GM19397 (cell line): Measurements from ENCODE around the gene MZT2A.
A peak's percentile ranks its signal among the peaks of the same experiment; 100 is the strongest.
"Not testable (repeated sequence)": the region's sequence is repeated elsewhere in the genome, so short reads cannot be mapped to it uniquely, and the experiment has no call there.

Experiments used
- ATAC-seq: cut with Tn5 transposase; IDR thresholded peaks from one replicate; pipeline ENCODE4 v1.9.1; 2021; ENCODE audit warnings: mild to moderate bottlenecking, moderate library complexity; ENCODE audit not compliant: unreplicated experiment

MZT2A gene

DNA sequence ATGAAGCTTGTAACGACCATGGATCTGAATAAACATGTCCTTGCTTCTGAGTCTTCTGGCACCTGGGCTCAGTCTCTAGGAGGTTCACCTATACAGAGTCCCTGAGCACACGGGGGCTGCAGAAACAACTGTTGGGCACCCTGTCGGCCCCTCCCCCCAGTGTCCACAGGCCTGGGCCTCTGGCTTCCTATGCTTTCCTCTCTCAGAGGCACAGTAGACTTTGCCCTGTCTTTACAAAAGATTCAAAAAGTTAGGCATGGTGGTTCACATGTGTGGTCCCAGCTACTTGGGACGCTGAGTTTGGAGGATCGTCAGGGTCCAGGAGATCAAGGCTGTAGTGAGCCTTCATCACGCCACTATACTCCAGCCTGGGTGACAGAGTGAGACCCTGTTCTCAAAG lies 29.3 kb upstream of the MZT2A start:
- ATAC-seq = not testable (repeated sequence)

DNA sequence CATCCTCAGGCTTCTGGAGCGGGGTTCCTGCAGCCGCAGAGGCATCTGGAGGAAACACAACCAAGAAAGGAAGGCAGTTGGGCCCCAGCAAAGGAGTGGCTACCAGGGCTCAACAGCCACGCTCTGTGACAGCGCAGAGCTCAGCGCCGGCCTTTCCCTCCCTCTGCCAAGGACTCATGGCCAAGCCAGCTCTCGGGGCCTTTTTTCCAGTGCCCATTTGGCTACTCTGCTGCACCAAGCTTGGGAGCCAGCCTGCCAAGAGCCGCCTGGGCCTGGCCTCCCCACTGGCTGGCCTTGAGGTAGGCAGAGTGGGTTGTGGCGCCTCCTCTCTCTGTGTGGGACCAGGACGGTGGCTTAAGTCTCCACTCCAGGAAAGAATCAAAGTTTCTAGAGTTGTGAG lies 28.3 kb upstream of the MZT2A start:
- no peak for ATAC-seq

DNA sequence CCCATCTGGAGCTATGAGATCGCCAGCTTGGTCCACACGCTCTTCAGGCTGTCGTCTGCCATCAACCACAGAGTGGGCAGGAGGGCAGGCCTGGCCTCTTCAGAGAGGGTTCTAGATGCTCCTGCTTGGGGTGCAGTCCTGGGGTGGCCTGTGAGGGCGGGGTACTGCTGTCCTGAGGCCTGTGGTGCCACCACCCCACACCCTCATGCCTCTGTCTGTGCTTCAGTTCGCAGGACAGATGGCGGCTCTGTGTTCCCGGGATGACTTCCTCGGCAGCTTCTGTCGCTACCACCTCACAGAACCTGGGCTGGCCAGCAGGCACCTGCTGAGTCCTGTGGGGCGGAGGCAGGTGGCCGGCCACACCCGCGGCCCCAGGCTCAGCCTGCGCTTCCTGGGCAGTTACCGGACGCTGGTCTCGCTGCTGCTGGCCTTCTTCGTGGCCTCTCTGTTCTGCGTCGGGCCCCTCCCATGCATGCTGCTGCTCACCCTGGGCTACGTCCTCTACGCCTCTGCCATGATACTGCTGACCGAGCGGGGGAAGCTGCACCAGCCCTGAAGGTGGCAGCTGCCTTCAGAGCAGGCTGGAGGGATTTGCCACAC lies 27.8 kb upstream of the MZT2A start:
- ATAC-seq = not testable (repeated sequence)

DNA sequence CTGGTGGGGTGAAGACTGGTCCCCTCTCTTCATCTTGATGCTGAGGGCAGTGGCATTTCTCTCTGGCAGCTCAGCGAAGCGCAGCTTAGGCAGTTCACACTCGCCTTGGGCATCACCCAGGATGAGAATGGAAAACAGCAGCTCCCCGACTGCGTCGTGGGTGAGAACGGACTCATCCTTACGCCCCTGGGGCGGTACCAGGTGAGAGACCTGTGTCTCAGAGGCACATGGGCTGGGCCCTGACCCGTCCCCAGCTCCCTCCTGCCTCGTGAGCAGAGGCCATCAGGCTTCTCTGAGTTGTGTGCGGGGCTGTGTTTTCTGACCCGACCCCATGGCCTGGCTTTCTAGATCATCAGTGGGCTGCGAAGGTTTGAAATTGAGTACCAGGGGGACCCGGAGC lies 27.3 kb upstream of the MZT2A start:
- ATAC-seq = no peak

DNA sequence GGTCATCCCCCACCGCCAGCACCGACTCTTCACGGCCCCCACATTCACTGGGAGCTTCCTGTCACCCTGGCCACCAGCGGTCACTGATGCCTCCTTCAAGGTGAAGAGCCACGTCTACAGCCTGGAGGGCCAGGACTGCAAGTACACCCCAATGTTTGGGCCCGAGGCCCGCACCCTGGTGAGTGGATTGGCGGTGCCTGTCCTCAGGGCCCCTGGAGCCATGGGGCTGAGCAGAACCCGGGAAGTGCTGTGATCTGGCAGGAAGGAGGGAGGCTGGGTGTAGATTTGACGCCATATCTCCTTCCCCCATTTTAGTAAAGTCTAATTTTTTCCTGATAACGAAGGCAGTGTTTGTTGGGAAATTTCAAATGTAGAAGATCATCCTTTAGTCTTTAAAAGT lies 26.3 kb upstream of the MZT2A start:
- not testable (repeated sequence) for ATAC-seq

DNA sequence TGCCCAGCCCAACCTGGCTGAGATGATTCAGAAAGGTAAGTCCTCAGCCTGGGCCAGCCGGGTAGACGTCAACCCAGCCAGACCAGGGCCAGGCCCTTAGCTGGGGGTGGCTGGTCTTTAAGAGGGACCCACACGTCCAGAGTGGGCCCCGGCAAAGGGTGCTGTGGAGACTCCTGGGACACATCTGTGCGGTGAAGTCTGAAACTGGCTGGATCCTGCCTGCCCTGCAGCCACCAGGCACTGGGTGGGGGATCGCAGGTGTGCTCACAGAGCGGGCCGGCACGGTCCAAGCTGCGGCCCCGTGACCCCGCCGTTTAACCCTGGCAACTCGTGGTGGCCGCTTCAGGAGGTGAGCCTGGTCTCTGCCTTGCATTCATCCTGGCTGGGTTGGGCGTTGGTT lies 25.7 kb upstream of the MZT2A start:
- ATAC-seq = not testable (repeated sequence)

DNA sequence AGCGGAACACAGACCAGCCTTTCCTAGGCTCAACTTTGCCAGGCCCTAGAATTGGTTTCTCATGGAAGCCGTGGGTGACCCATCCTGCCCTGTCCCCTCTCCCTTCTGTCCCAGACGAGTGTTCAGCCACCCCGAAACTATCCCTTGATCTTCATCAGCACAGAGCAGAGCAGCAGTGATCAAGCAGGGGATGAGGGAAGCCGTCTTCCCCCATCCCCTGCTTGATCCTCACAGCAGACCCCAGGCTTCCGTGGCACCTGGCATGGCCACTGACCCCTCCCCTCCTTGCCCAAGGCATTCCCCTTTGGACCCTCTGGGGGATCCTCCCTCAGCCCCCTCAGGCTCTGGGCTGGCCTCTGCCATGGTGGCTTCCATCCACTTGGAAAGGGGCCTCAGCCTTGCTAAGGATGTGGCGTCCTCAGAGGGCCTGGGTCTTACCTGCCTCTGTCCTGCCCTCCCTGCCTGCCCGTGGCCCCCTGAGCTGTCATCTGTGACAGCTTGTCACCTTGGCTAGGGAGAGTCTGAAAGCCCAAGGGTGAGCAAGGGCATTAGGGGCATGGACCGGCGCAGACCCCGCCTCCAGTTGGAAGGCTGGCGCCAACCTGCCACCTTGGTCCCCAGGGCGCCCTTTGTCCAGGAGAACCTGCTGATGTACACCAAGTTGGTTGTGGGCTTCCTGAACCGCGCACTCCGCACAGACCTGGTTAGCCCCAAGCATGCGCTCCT lies 25.1 kb upstream of the MZT2A start:
- no peak for ATAC-seq

DNA sequence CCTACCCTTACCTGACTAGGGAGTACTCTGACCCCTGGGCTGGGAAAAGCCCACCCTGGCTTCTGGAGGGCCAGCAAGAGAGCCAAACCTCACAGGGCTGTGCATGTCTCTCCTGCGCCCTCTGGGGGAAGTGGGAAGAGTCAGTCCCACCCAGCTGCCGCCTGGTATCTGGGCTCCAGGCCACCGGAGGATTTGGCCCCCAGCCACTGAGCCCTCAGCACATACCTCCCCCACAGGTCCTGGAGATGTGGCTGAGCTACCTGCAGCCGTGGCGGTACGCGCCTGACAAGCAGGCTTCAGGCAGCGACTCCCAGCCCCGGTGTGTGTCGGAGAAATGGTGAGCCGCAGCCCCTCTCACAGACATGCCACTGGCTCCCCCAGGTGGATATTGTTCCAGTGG lies 24.4 kb upstream of the MZT2A start:
- ATAC-seq = not testable (repeated sequence)

DNA sequence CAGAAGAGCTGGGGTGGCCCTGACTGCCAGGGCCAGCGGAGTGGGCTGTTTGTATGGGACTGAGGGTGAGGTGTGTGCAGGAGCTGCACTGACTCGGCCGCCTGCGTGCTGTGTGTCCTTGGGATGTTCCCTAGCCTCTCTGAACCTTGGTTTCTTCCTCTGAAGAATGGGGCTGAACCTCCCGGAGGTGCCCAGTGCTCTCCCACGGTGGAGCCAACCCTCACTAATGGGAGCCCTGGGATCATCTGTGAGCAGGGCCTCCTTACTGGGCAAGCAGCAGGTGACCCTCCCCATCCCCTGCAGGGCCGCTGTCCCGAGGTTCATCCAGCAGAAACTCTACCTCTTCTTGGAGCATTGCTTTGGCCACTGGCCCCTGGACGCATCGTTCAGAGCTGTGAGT lies 23.8 kb upstream of the MZT2A start:
- ATAC-seq = no peak

DNA sequence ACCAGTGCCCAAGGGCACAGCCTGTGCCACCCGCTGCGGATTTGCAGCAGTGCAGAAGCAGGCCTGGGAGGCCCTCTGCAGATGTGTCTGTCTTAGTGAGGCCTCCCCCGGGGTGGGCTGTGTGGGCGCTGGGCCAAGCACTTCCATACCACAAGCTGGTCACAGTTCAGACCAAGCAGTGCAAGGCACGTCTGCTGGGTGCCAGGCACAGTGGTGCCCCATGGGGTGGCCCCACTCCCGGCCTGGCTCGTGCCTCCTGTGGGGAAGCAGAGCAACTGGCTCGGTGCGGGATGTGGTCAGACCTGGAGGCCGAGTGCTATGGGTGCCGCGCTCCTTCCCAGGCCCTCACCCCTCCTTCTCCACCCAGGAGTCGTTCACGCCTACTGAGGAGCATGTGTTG lies 23.0 kb upstream of the MZT2A start:
- not testable (repeated sequence) for ATAC-seq

DNA sequence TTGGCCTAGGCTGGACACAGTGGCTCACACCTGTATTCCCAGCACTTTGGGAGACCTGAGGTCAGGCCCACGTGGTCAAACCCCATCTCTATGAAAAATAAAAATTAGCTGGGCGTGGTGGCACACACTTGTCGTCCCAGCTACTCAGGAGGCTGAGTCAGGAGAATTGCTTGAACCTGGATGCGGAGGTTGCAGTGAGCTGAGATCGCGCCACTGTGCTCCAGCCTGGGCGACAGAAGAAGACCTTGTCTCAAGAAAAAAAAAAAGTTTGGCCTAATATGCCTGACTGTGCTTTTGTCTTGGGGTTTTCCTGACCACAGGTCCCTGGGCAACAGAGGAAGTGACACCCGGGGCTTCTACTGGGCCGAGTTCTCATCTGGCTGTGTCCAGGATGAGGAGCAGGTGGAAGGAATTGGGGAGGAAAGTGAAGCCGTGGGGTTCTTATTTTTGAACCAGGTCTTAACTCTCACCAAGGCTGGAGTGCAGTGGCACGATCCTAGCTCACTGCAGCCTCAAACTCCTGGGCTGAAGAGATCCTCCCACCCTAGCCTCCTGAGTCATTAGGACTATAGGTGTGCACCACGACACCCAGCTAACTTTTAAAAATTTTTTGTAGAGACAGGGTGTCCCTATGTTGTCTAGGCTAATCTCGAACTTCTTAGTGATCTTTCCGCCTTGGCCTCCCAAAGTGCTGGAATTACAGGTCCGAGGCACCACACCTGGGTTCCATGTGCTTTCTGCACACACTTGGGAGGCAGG lies 22.4 kb upstream of the MZT2A start:
- ATAC-seq = peak; percentile 54

DNA sequence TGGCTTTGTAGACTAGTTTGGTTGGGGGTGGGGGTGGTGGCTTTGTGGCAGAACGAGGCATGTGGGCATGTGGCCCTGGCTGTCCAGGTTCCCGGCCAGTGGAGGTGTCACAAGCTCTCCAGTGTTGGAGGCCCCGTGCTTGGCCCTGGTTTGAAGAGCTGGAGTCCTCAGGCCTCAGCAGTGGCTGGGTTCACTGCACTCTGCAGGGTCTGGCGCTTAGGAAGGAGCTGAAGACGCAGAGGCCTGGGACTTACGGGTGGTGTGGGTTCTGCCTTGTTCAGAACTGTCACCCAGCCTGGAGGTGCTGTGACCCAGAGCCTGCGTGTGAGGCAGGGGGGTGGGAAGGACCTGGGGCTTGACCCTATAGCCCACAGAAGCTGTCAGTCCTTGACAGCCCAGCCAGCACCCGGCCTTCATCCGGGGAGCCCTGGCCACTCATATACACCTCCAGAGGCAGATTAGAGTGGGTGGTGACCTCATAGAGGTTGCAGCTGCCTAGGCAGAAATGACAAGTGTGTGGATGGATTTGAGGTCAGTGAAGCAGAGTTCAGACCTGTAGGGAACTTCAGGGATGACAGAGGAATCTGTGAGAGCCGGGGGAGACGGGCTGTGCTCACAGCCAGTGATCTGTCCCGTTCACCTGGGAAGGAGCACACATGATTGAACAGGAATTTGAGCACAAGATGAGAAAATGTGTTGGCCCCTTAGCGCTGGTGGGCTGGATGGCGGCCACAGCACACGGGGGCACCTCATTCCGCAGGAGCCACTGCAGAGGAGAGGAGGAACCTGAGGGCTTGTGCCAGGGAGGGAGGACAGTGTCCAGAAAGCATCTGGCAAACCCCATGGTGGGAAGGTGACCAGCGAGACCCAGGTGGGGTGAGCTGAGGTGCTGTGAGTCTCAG lies 20.0 kb upstream of the MZT2A start:
- ATAC-seq = not testable (repeated sequence)

DNA sequence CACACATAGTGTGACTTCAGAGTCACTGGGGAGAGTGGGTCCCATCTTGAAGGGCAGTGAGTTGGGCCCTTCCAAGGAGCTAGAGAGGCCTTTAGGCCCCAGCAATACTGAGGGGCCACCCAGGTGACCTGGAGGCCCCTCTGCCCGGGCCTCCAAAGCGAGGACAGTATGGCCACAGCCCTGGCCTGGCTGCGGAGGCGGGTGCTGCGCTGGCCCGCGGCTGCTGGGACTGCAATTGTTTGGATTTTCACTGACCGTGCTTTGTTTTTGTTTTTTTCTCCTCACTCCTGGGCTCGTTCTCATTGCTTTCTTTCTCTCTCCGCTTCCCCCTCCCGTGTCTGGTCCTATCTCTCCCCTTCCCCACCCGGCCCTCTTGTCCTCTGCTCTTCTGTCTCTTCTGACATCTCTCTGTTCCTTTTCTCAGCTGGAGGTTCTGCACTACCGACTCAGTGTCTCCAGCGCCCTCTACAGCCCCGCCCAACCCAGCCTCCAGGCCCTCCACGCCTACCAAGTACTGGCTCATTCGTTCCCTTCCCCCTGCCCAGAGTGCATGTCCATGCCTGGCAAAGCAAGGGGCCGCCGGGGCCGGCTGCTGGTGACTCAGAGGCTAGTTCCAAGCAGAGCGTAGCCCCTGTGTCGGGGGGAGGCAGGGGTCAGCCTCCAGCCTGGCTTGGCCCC lies 19.2 kb upstream of the MZT2A start:
- not testable (repeated sequence) for ATAC-seq

DNA sequence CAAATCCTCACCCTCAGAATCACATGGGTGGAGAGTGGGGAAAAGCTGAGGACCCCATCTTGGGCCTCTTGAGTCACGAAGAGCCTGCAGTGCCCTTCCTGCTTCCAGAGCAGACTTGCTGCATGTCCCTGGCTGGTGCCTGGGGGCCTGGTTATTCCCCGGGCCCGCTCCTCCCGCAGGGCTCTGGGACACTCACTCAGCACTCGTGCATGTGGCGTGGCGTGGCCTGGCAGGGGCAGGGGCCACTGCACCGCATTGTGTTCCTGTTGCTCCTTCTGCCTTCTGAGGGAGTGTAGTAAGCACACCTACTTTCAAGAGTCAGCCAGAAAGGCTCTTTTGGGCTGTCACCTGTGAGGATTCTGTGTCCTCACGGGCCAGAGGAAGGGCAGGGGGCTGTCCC lies 17.4 kb upstream of the MZT2A start:
- ATAC-seq = no peak

DNA sequence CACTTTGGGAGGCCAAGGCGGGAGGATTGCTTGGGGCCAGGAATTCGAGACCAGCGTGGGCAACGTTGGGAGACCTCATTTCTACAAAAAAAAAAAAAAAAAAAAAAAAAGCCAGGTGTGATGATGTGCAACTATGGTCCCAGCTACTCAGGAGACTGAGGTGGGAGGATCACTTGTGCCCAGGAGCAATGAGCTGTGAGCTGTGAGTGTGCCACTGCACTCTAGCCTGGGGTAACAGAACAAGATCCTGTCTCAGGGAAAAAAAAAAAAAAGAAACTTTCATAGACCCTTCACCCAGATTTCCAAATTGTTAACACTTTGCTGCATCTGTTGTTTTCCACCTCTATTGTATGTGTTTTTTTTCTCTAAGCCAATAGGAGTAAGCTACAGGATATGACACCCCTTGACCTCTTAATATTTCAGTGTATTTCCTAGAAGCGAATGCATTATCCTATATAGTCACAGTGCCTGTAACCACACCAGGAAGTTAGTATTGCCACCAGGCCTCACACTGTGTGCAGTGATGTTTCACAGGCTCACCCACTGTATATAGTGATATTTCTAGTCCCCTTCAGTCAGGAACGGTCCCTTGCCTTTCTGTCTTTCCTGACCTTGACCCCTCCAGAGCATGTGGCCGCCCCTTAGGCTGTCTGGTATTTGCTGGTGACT lies 12.0 kb upstream of the MZT2A start:
- ATAC-seq = not testable (repeated sequence)

DNA sequence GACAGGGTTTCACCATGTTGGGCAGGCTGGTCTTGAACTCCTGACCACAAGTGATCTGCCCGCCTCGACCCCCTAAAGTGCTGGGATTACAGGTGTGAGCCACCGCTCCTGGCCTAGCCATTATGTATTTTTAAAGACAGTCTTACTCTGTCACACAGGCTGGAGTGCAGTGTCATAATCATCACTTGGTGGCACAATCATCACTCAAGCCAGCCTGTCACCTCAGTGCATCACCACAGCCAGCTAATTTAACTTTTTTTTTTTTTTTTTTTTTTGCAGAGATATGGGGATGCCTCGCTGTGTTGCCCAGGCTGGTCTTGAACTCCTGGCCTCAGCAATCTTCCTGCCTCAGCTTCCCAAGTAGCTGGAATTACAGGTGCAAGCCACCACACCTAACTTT lies 11.4 kb upstream of the MZT2A start:
- not testable (repeated sequence) for ATAC-seq

DNA sequence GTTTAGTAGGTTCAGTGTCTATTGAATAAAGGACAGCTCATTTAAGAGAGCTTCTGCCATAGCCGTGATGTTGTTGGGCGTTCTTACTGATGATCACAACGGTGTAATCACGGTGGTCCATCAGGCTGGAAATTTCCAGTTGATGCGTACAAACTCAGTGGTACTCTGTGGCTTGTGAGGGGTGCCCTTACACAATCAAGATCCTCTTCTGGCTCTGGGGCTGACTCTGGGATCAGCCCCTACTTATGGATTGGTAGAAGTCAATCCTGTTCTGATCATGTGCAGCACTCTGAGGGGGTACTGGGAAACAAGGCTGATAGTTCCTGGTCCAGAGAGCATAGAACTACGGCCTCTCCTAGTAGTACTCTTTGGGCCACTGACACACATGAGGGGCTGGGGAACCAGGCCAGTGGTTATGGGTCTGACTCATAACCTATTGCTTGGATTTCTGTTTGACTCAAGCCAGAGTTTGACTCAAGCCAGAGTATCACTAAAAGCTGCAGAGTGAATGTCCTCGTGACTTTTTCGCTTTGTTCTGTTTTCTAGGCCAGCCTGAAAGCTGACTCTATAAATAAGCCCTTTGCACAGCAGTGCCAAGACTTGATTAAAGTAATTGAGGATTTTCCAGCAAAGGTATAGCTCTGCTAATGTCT lies 6.2 kb upstream of the MZT2A start:
- ATAC-seq = peak; percentile 74

DNA sequence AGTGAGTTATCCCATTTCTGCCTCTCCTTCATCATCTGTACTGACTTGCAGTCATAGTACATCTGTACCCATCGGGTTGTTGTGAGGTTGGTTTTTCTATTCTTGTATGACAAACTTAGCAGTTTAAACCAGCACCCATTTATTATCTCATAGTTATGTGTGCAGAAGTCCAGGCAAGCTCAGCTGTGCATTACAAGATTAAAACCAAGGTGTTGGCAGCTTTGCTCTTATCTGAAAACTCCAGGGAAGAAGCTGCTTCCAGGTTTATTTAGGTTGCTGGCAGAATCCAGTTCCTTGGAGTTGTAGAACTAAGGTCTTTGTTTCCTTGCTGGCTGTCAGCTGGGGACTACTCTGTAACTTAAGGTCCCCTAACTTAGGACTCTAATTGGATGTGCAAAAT lies 3.3 kb upstream of the MZT2A start:
- ATAC-seq = not testable (repeated sequence)

DNA sequence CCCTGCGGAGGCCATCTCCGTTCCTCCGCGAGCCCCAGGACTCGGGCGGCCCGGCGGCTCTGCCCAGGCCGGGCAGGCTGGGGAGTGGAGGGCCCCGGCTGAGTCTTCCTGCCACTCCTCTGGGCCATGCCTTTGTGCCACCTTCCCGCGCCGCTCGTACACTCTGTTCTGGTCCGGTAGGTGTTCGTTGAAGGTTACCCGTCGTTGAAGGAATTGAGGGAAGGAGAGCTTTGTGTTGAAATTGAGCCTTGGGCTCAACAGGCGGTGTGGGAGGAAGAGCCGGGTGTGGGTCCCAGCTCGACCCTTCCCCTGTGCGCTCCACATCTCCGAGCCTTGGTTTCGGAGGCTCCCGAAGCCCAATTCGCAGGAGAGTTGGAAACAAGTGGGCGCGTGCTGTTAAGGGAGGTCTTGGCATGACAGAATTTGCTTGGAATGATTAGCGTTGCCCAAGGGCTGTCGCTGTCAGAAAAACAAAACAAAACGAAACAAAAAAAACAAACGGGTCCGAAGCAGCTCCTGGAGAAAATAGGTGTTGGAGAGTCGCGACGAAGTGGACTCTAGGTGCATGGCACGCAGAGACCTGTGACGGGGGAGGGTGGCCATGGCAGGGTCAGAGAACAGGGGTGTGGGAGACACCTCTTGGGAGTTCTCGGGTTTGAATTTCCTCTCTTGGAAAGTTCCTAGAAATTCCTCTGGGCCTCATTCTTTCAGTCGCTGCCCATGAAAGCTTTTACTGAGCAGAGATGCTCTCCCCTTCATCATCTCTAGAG lies 1.2 kb upstream of the MZT2A start:
- peak; percentile 12 for ATAC-seq
